PFSK-1 (cell line): ENCODE measurements around the gene BCAR3.

Experiments
- FOXP2 ChIP-seq: optimal IDR thresholded peaks from 2 replicates; pipeline ENCODE3; 2011; ENCODE audit warnings: borderline replicate concordance, control low read depth, inconsistent platforms; ENCODE audit not compliant: insufficient read depth; ENCODE audit errors: extremely low read length, extremely low read depth
- POLR2AphosphoS5 ChIP-seq: IDR thresholded peaks from 2 replicates; pipeline ENCODE4 v1.6.1; 2012; ENCODE audit warnings: low read depth, mild to moderate bottlenecking, control low read depth, low read length, moderate library complexity
- SIN3A ChIP-seq: IDR thresholded peaks from 2 replicates; pipeline ENCODE4 v1.6.1; 2012; ENCODE audit warnings: mild to moderate bottlenecking, low read length, moderate library complexity, borderline replicate concordance; ENCODE audit not compliant: insufficient read depth
- TAF1 ChIP-seq: IDR thresholded peaks from 2 replicates; pipeline ENCODE4 v1.6.1; 2012; ENCODE audit warnings: low read length, control low read depth, borderline replicate concordance; ENCODE audit not compliant: insufficient read depth
- TF ChIP-seq, protein P1 (sequence below), 2 experiments: IDR thresholded peaks; 2 replicates each; pipeline versions ENCODE4 v1.6.1 to v1.8.0; 2011 to 2012; ENCODE audit warnings: low read depth in 2 of 2, low read length in 2 of 2, control low read depth in 1 of 2, inconsistent platforms in 1 of 2, mild to moderate bottlenecking in 1 of 2, moderate library complexity in 1 of 2; ENCODE audit not compliant: insufficient read depth in 1 of 2

DNA sequence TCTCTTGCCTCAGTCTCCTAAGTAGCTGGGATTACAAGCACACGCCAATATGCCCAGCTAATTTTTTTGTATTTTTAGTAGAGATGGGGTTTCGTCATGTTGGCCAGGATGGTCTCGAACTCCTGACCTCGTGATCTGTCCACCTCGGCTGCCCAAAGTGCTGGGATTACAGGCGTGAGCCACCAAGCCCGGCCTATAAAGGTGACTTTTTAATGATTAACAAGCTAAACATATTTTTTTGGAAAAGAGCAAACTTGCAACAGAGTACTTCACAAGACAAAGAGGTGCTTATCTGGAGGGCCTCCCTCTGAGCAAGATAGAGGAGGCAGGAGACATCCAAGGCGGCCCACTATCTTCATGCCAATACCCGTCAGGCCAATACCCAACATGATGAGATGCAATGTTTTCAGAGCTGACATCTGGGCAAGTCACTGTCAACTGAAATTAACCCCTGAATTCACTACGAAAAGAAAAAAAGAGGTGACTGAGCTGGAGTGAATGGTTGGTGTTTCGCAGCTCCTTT lies 10.5 kb downstream of the BCAR3 start:
- TF ChIP-seq SIN3A = no peak
- TF ChIP-seq, protein P1, sequence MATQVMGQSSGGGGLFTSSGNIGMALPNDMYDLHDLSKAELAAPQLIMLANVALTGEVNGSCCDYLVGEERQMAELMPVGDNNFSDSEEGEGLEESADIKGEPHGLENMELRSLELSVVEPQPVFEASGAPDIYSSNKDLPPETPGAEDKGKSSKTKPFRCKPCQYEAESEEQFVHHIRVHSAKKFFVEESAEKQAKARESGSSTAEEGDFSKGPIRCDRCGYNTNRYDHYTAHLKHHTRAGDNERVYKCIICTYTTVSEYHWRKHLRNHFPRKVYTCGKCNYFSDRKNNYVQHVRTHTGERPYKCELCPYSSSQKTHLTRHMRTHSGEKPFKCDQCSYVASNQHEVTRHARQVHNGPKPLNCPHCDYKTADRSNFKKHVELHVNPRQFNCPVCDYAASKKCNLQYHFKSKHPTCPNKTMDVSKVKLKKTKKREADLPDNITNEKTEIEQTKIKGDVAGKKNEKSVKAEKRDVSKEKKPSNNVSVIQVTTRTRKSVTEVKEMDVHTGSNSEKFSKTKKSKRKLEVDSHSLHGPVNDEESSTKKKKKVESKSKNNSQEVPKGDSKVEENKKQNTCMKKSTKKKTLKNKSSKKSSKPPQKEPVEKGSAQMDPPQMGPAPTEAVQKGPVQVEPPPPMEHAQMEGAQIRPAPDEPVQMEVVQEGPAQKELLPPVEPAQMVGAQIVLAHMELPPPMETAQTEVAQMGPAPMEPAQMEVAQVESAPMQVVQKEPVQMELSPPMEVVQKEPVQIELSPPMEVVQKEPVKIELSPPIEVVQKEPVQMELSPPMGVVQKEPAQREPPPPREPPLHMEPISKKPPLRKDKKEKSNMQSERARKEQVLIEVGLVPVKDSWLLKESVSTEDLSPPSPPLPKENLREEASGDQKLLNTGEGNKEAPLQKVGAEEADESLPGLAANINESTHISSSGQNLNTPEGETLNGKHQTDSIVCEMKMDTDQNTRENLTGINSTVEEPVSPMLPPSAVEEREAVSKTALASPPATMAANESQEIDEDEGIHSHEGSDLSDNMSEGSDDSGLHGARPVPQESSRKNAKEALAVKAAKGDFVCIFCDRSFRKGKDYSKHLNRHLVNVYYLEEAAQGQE (IDR thresholded peaks at IDR 0.05; ENCODE audit: insufficient read depth in 1 of 2, low read depth in 2 of 2, low read length in 2 of 2) = no peak
- no peak for TF ChIP-seq TAF1
- TF ChIP-seq POLR2AphosphoS5 = no peak
- TF ChIP-seq FOXP2 = no peak
